ENCODE results near the gene NUDT15. TPM values are rescaled to one million over a fixed set of nuclear protein-coding genes. Genes with fewer than 3 reads are reported as not detected.

The NUDT15 gene
- total RNA-seq, 2 donors from 2014 or later = 42.0 to 59.8 TPM

GRCh38 chr13:48029859-48030258 lies 7.7 kb upstream of the NUDT15 start:
- Histone ChIP-seq H3K4me3 (ENCODE audit: low read length) (no peak overlapping the region), H3K27ac (ENCODE audit: low read depth, low read length) (no peak overlapping the region), H3K9ac (ENCODE audit: extremely low read depth, low read length, poor library complexity, severe bottlenecking) (no peak overlapping the region), H3K4me1 (ENCODE audit: control insufficient read depth, insufficient read depth, low read length) (no peaks in the 10 kb centered on the region), H3K9me3 (ENCODE audit: control insufficient read depth, low read length) (peaks cover 55% of the 10 kb centered on the region), H3K27me3 (ENCODE audit: control insufficient read depth, insufficient read depth, low read length, poor library complexity, severe bottlenecking) (no peaks in the 10 kb centered on the region), H3K36me3 (ENCODE audit: control insufficient read depth, insufficient read depth, low read length) (peaks cover 5% of the 10 kb centered on the region)
- no peaks in the 10 kb centered on the region for H3K27me3 Mint-ChIP-seq (ENCODE audit: insufficient read depth)
- peaks cover 62% of the 10 kb centered on the region for H3K36me3 Mint-ChIP-seq (ENCODE audit: low read depth)
- H3K27ac Mint-ChIP-seq = no peak overlapping the region
- TF ChIP-seq, protein P1, sequence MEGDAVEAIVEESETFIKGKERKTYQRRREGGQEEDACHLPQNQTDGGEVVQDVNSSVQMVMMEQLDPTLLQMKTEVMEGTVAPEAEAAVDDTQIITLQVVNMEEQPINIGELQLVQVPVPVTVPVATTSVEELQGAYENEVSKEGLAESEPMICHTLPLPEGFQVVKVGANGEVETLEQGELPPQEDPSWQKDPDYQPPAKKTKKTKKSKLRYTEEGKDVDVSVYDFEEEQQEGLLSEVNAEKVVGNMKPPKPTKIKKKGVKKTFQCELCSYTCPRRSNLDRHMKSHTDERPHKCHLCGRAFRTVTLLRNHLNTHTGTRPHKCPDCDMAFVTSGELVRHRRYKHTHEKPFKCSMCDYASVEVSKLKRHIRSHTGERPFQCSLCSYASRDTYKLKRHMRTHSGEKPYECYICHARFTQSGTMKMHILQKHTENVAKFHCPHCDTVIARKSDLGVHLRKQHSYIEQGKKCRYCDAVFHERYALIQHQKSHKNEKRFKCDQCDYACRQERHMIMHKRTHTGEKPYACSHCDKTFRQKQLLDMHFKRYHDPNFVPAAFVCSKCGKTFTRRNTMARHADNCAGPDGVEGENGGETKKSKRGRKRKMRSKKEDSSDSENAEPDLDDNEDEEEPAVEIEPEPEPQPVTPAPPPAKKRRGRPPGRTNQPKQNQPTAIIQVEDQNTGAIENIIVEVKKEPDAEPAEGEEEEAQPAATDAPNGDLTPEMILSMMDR (conservative IDR thresholded peaks at IDR 0.05) = no peak
- no peaks in the 10 kb centered on the region for H3K4me1 Mint-ChIP-seq
- DNase-seq = no peak
- peaks cover 52% of the 10 kb centered on the region for H3K9me3 Mint-ChIP-seq
- no peak overlapping the region for H3K4me3 Mint-ChIP-seq
- 90 to 100% methylated on average over 1 to 2 of the region's 2 CpGs for WGBS, 2 experiments (ENCODE audit: insufficient coverage in 1 of 2, insufficient read length in 1 of 2)

DNA sequence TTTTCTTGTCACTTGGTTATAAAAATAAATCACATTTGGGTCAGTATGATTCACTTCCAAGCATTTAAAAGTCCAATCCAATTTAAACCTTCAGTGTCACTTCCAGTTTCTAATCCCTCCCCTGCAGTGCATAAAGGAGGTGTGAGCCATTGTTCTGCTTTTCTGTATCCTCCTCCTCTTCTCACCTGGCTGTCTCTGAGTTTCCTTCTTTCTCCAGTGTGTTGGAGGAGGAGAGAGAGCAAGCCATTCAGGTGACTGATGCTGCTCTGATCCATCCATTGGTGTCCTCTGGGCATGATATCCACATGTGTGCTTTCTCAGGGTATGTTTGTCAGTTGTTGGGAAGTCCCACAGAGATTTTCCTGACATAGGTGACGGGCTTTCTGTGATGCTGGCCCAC lies 1.2 kb downstream of the NUDT15 start:
- no peaks in the 10 kb centered on the region for H3K27me3 ChIP-seq (ENCODE audit: control insufficient read depth, insufficient read depth, low read length, poor library complexity, severe bottlenecking)
- peak overlapping the region; percentile 80 for H3K4me3 Mint-ChIP-seq
- H3K27me3 Mint-ChIP-seq (ENCODE audit: insufficient read depth) = no peaks in the 10 kb centered on the region
- TF ChIP-seq, protein P1 (conservative IDR thresholded peaks at IDR 0.05) = no peak
- peak overlapping the region; percentile 95 for H3K9ac ChIP-seq (ENCODE audit: extremely low read depth, low read length, poor library complexity, severe bottlenecking)
- H3K4me1 Mint-ChIP-seq = peaks cover 15% of the 10 kb centered on the region
- H3K36me3 Mint-ChIP-seq (ENCODE audit: low read depth) = peaks cover 54% of the 10 kb centered on the region
- H3K9me3 Mint-ChIP-seq = peaks cover 28% of the 10 kb centered on the region
- H3K4me3 ChIP-seq (ENCODE audit: low read length) = peak overlapping the region; percentile 93
- H3K36me3 ChIP-seq (ENCODE audit: control insufficient read depth, insufficient read depth, low read length) = peaks cover 52% of the 10 kb centered on the region
- H3K9me3 ChIP-seq (ENCODE audit: control insufficient read depth, low read length) = peaks cover 46% of the 10 kb centered on the region
- H3K4me1 ChIP-seq (ENCODE audit: control insufficient read depth, insufficient read depth, low read length) = peaks cover 2% of the 10 kb centered on the region
- DNase-seq = peak; percentile 81
- 67 to 100% methylated on average over 1 of the region's 1 CpG for WGBS, 2 experiments (ENCODE audit: insufficient coverage in 1 of 2, insufficient read length in 1 of 2)
- peak overlapping the region; percentile 98 for H3K27ac Mint-ChIP-seq
- no peak overlapping the region for H3K27ac ChIP-seq (ENCODE audit: low read depth, low read length)

DNA sequence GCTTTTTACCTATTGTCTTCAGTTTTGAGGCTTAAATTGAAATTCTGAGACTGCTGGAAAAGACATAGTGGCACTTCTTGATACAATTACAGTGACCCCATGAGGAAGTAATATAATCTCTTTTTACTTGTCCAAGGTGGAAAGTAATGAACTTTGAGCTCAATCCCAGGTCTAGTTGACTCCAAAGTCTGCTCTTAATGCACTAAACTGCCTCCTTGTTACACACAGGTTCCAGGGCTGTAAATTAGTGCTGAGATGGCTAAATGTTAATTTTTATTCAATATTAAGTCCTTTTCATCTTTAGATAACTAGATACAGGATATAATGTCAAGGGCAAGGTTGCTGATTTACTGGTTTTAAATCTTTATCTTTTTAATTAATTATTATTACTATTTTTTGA lies 2.5 kb downstream of the NUDT15 start:
- Histone ChIP-seq H3K4me1 (ENCODE audit: control insufficient read depth, insufficient read depth, low read length) (peaks cover 2% of the 10 kb centered on the region), H3K9ac (ENCODE audit: extremely low read depth, low read length, poor library complexity, severe bottlenecking) (no peak overlapping the region), H3K27me3 (ENCODE audit: control insufficient read depth, insufficient read depth, low read length, poor library complexity, severe bottlenecking) (no peaks in the 10 kb centered on the region), H3K9me3 (ENCODE audit: control insufficient read depth, low read length) (peaks cover 35% of the 10 kb centered on the region), H3K27ac (ENCODE audit: low read depth, low read length) (no peak overlapping the region), H3K36me3 (ENCODE audit: control insufficient read depth, insufficient read depth, low read length) (peaks cover 54% of the 10 kb centered on the region), H3K4me3 (ENCODE audit: low read length) (peak overlapping the region; percentile 44)
- Mint-ChIP-seq H3K27me3 (ENCODE audit: insufficient read depth) (no peaks in the 10 kb centered on the region), H3K36me3 (ENCODE audit: low read depth) (peaks cover 50% of the 10 kb centered on the region), H3K9me3 (peaks cover 16% of the 10 kb centered on the region), H3K27ac (peak overlapping the region; percentile 58), H3K4me1 (peaks cover 15% of the 10 kb centered on the region), H3K4me3 (no peak overlapping the region)
- TF ChIP-seq, protein P1 (conservative IDR thresholded peaks at IDR 0.05) = no peak
- DNase-seq = no peak
